Fibroblast of the aortic adventitia (primary cell): ENCODE measurements around the gene DNAJA3. TPM values are rescaled to one million over a fixed set of nuclear protein-coding genes. Genes with fewer than 3 reads are reported as not detected.

ENCODE experiments used
- DNase-seq: peaks from one replicate; pipeline ENCODE4 v3.0.0-alpha.2; 2010; ENCODE audit warnings: low read depth
- H3K4me3 ChIP-seq: 2 replicates; pipeline ENCODE4 v1.5.1; 2011; ENCODE audit warnings: low read depth, mild to moderate bottlenecking, control low read depth, low read length, moderate library complexity
- CTCF ChIP-seq: IDR thresholded peaks from 2 replicates; pipeline ENCODE4 v1.5.1; 2011; ENCODE audit warnings: mild to moderate bottlenecking, low read length, control low read depth, inconsistent platforms; ENCODE audit not compliant: insufficient read depth
- total RNA-seq: library from RNA; depleted of rRNA; stranded (reverse); fragments of >200 nt; gene quantifications from 2 replicates; pipeline ENCODE4 v1.2.3, GENCODE V29; 2012; ENCODE audit warnings: low replicate concordance

DNAJA3 gene
- total RNA-seq, 1 donor: 44.0 TPM

DNA sequence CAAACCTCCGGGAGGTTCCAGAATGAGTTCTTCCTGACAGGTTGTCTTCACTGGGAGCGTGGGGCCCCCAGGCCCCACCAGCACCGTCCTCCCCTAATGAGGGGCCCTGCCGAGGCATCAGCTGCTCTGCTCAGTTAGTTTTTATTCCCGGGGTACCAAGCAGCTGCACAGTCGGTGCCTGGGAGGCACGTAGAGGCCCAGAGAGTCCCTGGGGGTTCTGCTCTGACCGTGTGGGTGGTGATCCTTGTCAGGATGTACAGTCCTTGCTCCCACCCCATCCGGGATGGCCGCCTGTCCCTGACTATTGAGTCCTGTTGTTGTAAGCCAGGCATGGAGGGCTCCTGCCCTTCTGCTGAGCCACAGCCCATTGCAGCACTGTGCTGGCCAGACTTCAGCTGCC is 30.3 kb downstream of the DNAJA3 start:
- no peak for DNase-seq
- TF ChIP-seq CTCF: no peak
- H3K4me3 ChIP-seq: no peak overlapping the region

DNA sequence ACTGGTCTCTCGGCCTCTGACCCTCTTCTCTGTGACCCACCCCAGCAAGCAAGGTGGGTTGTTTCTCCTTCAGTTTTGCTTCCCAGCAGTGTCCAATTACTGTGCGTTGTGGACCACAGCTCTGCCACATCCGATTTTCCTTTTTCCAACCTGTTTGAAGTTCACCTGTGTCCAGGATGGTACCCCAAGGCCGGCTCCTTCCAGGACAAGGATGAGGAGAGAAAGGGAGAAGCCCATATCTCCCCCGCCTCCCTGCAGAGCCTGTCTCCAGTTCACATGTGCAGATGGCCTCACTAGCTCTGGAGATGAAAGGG is 35.2 kb downstream of the DNAJA3 start:
- H3K4me3 ChIP-seq: no peak overlapping the region
- TF ChIP-seq CTCF: no peak
- no peak for DNase-seq

DNA sequence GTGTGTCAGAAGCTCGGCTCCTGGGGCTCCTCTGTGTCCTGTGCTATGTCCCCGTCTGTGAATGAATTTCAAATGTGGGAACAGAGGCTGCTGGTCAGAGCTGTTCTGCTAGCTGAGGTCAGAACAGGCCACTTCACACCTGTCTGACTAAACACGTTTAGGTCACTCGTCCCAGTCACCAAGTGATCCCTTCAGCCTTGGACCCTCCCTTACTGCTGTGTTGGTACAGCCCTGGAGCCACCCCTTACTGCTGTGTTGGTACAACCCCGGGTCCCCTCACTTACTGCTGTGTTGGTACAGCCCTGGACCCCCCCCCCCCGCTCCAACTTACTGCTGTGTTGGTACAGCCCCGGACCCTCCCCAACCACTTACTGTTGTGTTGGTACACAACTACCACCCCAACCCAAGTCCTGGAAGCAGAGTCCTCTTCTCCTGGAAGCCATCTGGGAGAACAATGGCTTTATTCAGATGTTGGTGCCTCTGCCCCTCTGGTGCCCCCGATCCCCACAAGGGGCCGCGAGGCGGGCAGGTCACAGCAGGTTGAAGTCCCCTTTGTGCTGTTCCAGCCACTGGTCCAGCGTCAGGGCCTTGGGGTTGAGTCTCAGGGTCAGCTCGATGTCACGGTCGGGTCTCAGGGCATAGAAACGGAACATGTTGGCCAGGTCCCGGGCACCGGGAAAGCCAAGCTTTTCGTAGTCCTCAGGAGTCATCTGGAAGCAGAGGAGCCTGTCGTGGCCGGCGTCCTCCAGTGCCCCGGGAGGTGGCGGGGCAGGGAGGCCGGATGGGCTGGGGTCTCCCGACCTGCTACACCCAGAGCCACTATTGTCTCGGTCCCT is 35.8 kb downstream of the DNAJA3 start:
- DNase-seq: no peak
- TF ChIP-seq CTCF: no peak
- H3K4me3 ChIP-seq: no peak overlapping the region

GRCh38 chr16:4463522-4464163 is 38.0 kb downstream of the DNAJA3 start:
- TF ChIP-seq CTCF: no peak
- DNase-seq: no peak
- H3K4me3 ChIP-seq: no peak overlapping the region

GRCh38 chr16:4465977-4466779 is 40.5 kb downstream of the DNAJA3 start:
- no peak for TF ChIP-seq CTCF
- DNase-seq: peak; percentile 35

DNA sequence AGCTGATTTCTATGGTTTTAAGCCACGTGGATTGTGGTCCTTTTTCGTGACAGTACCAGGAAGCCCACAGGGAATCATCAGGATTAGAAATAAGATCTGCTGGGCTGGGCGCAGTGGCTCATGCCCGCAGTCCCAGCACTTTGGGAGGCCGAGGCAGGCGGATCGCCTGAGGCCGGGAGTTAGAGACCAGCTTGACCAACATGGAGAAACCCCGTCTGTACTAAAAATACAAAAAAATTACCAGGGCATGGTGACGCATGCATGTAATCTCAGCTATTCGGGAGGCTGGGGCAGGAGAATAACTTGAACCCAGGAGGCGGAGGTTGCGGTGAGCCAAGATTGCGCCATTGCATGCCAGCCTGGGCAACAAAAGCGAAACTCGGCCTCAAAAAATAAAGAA is 42.2 kb downstream of the DNAJA3 start:
- TF ChIP-seq CTCF: no peak
- no peak for DNase-seq
- H3K4me3 ChIP-seq: no peak overlapping the region

More at GRCh38 chr16:4465977-4466779, 40.5 kb downstream of the DNAJA3 start:
- no peak overlapping the region for H3K4me3 ChIP-seq
